Measurements from ENCODE around the gene TXNDC5.

GRCh38 chr6:7841781-7842468, 68.7 kb downstream of the TXNDC5 start:
- no peak for TF ChIP-seq CTCF (conservative IDR thresholded peaks at IDR 0.05)
- TF ChIP-seq ZFX (IDR thresholded peaks at IDR 0.05) = no peak

Data from C4-2B (cell line).